GM18507 (cell line): ENCODE measurements around the gene MTAP.
A peak's percentile ranks its signal among the peaks of the same experiment; 100 is the strongest.

Experiments used
- DNase-seq: peaks from one replicate; pipeline ENCODE4 v3.0.0; 2011; ENCODE audit warnings: low read depth; ENCODE audit not compliant: insufficient read length; ENCODE audit errors: extremely low spot score
- FAIRE-seq: peaks from 2 replicates; lab custom pipeline; 2011; peaks lifted over from hg19 to GRCh38; lab: Jason Lieb, UNC

The MTAP gene

DNA sequence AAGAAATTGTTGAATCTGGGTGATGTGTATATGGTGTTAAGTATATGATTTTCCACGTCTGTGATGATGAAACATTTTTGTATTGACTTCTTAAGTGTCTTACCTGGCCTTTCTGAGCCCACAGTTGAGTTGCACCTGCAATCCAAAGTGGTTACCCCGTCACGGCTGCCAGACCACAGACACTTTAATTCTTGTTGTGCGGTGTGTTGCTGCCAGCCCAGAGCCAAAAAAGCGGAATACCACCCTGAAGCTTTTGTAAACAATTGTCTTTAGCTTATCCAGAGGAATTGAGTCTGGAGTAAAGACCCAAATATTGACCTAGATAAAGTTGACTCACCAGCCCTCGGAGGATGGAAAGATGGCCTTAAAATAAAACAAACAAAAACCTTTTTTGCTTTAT is 35.1 kb downstream of the MTAP start:
- DNase-seq (no peak), FAIRE-seq (no peak)

DNA sequence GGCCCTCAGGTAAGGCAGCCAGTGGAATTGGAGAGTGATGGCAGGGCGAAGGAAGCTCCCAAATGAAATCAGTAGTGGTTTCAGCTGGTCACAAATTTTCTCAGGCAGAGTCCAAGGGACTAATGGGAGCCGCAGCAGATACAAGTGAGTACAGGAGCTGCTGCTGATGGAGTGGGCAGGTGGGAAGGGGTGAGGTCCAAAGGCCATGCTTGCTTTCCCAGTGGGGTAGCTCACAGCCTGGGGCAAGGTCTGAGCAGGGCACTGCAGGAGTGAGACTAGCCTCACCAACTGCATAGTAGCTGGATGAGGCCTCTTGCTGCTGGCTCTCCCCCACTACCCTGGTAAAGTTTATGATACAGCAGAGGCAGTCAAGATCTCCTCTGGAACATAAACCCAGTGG is 38.2 kb downstream of the MTAP start:
- FAIRE-seq = no peak
- DNase-seq = no peak

DNA sequence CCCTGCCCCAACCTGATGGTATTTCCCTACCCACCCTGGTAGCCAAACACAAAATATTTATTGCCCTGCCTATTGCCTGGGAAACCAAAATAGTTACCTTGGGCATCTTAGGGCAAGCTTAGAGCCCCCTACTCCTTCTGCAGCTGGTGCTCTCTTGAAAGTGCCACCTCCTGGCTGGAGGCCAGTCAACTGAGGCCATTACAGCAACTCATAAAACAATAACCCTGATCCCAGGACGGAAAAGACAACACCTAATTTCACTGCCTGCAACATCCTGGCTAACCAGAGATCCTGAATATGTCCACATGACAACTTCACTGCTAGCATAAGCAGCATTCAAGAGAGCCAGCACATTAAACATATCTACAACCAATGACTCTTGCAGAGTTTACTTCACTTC is 38.7 kb downstream of the MTAP start:
- no peak for DNase-seq

GRCh38 chr9:21848615-21849014 is 46.2 kb downstream of the MTAP start:
- no peak for DNase-seq
- FAIRE-seq = no peak

More for the DNA sequence above, 38.7 kb downstream of the MTAP start:
- no peak for FAIRE-seq

DNA sequence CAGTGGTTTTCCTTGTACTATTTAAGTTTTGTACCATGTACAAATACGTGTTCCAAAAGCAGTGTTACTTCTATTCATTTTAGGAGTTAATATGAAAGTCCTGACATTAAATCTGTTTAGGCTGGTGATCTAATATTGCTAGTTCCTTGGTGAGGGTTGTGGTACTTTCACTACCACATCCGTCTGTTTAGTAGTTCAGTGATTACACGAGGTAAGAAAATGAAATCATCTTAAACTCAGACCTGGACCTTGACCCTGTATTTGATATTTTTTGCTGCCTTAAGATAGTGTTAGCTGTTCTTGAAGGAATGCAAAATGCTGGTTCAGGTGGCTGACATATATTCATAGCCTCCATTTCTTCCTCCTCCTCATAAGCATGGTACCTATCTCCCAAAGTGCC is 50.3 kb downstream of the MTAP start:
- DNase-seq (peak; percentile 29), FAIRE-seq (peak; percentile 70)

DNA sequence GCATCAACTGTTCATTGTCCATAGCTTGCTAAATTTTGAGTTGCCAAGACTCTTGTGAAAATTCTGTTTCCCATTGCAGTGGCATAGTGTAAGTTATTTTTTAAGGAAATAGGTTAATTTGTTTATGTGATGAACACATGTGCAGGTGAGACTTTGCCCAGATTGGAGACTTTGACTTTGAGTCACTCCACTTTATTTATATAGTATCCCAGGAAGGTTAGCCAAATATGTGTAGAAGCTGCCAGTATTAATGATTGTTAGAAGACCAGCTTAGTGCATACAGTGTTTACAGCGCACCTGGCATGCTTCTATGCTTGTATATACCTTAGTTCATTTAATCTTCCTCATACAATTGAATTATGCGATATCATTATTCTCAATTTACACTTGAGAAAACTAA is 51.0 kb downstream of the MTAP start:
- DNase-seq = no peak

DNA sequence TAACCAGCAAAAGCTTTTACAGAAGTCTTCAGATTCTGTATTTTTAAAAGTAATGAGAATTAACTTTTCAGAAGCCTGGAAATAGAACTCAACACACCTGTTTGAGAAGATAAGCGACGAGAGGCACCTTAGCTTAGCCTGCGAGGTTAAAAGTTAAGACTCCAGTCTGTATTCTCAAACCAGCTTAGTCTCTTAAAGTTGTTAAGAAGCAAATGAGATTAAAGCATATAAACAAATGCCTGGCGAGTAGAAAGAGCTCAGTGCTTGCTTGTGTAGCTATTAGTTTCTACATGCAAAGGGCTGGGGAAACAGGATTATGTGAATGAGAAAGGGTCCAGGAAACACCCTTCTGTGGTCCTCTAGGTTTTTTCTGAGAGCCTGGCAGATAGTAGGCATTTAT is 51.7 kb downstream of the MTAP start:
- FAIRE-seq (no peak), DNase-seq (no peak)

More for the DNA sequence above, 51.0 kb downstream of the MTAP start:
- FAIRE-seq = no peak

- DNase-seq (no peak), FAIRE-seq (no peak)
Observed at GRCh38 chr9:21854594-21854993, 52.2 kb downstream of the MTAP start.

GRCh38 chr9:21856301-21857094 is 54.1 kb downstream of the MTAP start:
- DNase-seq (no peak), FAIRE-seq (no peak)

GRCh38 chr9:21862871-21863270 is 60.4 kb downstream of the MTAP start:
- FAIRE-seq (no peak), DNase-seq (no peak)

GRCh38 chr9:21864505-21864904 is 62.1 kb downstream of the MTAP start:
- no peak for FAIRE-seq

DNA sequence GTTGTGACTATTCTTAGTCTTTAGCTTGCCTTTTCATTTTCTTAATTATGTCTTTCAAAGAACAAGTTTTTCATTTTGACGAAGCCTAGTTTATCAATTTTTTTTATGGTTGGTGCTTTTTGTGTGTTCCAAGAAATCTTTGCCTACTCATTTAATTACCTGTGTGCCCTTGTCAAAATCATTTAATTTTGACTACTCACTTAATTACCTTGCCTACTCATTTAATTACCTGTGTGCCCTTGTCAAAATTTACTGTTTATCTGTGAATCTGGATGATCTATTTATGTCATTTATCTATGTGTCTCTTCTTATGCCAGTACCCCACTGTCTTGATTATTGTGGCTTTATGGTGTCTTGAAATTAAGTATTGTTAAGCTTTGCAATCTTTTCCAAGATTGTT is 63.9 kb downstream of the MTAP start:
- no peak for FAIRE-seq

More at GRCh38 chr9:21864505-21864904, 62.1 kb downstream of the MTAP start:
- DNase-seq = no peak

GRCh38 chr9:21871256-21871975 is 69.0 kb downstream of the MTAP start:
- DNase-seq = no peak
- no peak for FAIRE-seq

More for the DNA sequence above, 63.9 kb downstream of the MTAP start:
- DNase-seq = no peak

DNA sequence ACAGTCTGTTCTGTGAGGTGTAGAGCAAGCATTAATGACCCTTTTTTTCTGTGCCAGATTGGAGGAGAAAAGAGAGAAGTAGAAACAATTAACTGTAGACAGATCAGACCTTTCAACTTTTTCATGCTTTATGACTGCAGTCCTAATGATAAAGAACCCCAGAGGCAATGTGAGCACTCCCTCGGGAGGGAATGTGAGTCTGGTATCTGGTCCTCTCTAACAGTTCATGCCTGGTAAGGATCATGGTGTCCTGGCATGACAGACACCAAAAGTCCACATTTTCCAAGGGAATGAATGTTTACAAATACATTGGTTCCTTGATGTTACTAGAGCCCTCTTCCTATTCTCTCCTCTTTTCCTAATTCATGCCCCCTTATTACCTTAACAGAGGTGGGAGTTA is 70.3 kb downstream of the MTAP start:
- no peak for FAIRE-seq
- DNase-seq = no peak

DNA sequence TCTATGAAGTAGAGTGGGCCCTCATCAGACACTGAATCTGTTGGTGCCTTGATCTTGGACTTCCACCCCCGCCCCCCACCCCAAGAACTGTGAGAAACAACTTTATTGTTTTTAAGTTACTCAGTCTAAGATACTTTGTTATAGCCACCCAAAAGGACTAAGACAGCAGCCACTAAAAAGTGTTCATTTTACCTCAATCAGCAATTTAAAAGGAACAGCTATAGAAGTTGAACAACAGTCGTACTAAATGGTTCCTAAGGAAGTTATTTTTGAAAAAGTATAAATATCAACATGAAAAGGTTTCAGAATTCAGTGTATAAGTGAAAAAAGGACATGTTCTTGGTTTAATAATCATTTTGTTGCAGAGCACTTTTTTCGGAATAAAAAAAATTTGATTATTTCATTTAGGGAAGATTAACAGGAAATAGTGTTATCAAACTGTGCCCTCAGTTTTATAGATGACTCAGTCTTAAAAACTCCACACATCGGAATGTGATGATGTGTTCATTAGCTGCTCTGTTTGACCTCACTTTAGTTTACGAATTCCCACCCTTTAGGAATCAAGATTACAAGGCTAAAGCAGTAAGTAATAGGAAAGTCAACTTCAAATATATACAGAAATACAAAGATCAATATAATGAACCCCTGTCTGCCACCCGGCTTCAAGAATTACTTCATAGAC is 71.2 kb downstream of the MTAP start:
- no peak for DNase-seq
- FAIRE-seq = no peak

DNA sequence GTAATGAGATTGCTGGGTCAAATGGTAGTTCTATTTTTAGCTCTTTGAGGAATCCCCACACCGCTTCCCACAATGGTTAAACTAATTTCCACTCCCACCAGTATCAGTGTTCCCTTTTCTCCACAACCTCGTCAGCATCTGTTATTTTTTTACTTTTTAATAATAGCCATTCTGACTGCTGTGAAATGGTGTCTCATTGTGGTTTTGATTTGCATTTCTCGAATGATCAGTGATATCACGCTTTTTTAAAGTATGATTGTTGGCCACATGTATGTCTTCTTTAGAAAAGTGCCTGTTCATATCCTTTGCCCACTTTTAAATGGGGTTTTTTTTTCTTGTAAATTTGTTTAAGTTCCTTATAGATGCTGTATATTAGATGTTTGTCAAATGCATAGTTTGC is 73.5 kb downstream of the MTAP start:
- no peak for DNase-seq
- no peak for FAIRE-seq

GRCh38 chr9:21883642-21884041 is 81.2 kb downstream of the MTAP start:
- DNase-seq (no peak), FAIRE-seq (no peak)

GRCh38 chr9:21889673-21890072 is 87.2 kb downstream of the MTAP start:
- DNase-seq = no peak

DNA sequence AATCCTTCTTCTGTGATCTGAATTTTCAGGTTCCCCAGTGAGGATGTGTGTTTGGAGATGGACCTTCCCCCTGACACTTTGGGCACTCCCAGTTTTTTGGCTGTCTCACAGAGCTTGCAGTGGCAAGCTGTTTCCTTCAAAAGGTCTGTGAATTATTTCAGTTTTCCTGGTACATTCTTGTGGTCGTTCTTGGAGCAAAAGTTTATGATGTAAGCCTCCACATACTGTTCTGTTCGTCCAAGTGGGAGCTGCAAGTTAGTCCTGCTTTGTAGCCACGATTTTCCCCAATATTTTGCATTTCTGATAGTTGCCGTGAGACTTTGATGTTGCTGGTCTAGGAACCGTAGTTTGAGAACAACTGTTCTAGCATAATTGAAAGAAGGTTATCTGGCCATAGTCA is 88.3 kb downstream of the MTAP start:
- FAIRE-seq (no peak), DNase-seq (no peak)

More at GRCh38 chr9:21889673-21890072, 87.2 kb downstream of the MTAP start:
- FAIRE-seq = no peak

- FAIRE-seq = no peak
- no peak for DNase-seq
Observed at GRCh38 chr9:21901546-21901945, 99.1 kb downstream of the MTAP start.
